Jurkat, Clone E6-1 (cell line): ENCODE measurements around the gene LEMD3.

Experiments used
- DNase-seq: peaks from one replicate; pipeline ENCODE4 v3.0.0-alpha.2; 2011; ENCODE audit warnings: low read depth, low spot score
- H3K4me3 ChIP-seq: 2 replicates; pipeline ENCODE4 v1.5.1; 2011; ENCODE audit warnings: mild to moderate bottlenecking, low read length, control low read depth, moderate library complexity

LEMD3 gene

DNA sequence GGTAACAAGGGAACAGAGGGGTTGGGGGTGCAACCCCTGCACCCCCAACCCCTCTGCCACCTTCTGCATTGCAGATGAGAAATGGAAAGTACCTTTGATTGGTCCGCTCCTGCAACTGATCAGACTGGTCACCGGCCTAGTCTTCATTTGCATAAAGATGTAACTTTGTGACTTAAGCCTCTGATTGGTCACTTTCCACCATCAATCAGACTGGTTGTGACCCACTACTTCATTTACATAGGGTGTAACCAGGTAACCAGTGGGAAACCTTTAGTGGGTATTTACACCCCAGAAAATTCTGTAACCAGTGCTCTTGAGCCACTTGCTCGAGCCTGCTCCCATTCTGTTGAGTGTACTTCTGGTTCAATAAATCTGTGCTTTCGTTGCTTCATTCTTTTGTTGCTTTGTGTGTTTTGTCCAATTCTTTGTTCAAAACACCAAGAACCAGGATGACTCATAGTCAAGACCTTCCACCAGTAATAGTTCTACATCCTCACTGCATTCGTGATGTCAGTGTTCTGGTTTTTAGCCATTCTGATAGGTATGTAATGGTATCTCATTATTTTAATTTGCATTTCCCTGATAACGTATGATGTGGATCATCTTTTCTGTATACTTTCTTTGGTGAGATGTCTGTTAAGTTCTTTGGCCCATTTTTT, 30.8 kb downstream of the LEMD3 start:
- H3K4me3 ChIP-seq, result no peak overlapping the region
- DNase-seq, result no peak

DNA sequence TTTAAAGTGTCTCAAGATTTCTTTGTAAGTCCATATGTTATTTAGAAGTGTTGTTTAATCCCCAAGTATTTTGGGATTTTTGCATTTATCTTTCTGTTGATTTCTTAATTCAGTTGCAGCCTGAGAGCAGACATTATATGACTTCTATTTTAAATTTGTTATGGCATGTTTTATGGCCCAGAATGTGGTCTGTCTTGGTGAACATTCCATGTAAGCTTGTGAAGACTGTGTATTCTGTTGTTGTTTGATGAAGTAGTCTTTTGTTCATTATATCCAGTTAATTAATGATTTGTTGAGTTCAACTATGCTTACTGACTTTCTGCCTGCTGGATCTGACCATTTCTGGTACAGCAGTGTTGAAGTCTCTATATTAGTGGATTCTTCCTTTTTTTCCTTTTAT, 34.0 kb downstream of the LEMD3 start:
- DNase-seq, result no peak
- no peak overlapping the region for H3K4me3 ChIP-seq

DNA sequence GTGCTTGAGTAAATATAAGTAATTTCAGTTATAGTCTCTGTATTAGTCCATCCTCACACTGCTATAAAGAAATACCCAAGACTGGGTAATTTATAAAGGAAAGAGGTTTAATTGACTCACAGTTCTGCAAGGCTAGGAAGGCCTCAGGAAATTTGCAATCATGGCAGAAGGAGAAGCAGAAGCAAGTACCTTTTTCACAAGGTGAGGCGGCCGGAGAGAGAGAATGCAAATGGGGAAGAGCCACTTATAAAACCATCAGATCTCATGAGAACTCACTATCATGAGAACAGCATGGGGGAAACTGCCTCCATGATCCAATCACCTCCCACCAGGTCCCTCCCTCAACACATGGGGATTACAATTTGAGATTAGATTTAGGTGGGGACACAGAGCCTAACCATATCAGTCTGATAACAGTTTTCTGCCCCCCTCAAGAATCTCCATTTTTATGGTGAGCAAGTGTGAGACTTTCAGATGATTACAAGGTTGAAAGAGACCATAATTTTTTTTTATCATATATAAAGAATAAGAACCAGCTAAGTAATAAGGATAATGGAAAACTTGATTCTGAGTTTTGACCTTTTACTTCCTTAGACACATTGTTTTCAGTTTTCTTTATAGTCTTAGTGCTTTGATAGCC, 35.6 kb downstream of the LEMD3 start:
- DNase-seq, result no peak

DNA sequence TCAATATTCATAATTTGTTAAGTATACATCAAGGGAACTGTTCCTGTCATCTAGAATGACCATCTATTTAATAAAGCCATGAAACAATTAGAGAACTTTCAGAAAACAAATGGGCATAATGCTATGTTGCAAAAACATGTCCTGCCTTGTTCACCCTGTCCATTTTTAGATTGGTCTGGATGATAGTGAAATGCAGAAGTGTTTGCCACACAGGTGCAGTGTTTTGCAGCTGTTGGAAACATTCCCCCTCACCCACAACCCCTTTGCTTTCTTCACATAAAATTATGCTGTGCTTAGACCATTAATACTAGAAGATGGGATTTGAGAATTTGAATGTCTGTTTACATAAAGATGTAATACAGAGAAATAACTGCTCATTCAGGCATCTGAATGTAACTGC, 36.5 kb downstream of the LEMD3 start:
- DNase-seq, result no peak
- no peak overlapping the region for H3K4me3 ChIP-seq

More for the DNA sequence above, 35.6 kb downstream of the LEMD3 start:
- H3K4me3 ChIP-seq, result no peak overlapping the region

DNA sequence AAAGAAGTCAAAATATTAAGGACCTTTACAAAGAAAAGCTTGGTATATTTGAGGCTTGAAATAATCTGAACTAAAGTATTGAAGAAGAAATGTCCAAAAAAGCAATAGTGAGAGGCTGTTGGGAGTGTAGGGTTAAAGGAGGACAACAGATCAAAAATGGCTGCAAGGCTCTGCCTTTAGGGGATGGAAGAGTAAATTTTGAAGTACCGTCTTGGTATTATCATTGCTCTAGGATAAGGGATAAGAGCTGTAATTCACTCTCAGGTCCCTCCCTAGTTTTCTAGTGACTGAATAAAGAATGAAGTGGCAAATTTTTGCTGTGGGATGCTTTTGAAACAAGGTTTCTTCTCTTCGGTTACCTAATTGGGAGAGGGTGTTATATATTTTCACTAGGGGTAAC, 38.7 kb downstream of the LEMD3 start:
- no peak for DNase-seq
- no peak overlapping the region for H3K4me3 ChIP-seq

DNA sequence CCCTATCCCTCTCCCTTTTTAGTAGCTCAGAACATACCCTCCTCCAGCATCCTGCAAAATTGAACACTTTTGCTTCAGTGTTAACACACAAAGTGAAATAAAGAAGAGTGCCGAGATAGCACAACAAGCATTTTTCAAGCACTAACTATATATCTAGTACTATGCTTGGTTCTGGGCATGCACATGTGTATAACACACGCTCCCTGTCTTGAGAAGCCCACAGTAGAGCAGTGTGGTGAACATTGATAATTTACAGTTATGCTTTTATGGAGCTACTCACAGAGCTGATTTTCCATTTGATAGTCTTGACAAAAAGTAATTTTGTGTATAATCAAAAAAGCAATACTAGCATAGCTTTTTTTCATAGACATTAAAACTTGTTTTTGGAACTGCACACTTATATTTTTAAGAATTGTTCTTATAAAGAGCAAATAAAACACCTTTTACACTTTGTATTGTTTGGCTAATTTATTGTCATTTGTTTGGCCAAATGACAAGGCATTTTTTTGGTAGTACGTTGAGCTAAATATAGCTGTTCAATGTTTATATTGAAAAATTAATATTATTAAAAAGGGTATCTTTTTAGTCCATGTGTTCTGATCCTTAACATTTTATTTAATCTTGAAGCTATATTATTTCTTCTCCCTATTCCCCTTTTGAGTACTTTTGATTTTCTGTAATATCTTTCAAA, 39.7 kb downstream of the LEMD3 start:
- H3K4me3 ChIP-seq, result no peak overlapping the region
- DNase-seq, result no peak

DNA sequence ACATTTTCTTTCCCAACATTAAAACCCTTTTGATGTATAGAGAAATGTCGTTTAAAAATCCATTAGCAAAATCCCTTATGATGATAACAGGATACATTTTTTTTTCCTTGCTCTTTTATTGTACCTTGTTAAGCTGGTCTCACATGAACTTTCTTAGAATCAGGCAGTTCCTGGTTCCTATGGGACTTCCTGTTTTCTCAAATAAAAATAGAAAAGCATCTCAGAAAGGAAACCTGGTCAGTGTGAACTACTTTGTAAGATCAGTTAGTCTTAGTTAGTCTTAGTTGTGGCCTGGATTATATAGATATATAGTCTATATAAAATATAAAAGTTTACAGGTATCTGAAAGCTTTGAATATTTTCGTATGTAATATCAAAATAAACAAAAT, 40.3 kb downstream of the LEMD3 start:
- no peak for DNase-seq
- no peak overlapping the region for H3K4me3 ChIP-seq

DNA sequence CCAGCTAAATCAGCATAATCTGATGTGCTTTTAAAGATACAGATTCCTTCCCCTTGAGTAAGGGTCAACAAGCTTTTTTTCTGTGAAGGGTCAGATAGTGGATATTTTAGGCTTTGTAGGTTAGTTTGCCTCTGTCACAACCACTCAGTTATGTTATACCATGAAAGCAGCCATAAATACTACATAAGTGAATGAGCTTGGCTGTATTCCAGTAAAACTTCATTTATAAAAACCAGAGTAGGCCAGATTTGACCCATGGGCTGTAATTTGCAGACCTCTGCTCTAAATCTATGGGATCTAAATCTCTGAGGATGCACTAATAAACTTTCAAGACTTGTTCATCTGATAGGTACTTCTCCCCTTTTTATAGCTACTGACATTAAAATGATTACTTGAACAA, 47.7 kb downstream of the LEMD3 start:
- no peak overlapping the region for H3K4me3 ChIP-seq
- DNase-seq, result no peak

DNA sequence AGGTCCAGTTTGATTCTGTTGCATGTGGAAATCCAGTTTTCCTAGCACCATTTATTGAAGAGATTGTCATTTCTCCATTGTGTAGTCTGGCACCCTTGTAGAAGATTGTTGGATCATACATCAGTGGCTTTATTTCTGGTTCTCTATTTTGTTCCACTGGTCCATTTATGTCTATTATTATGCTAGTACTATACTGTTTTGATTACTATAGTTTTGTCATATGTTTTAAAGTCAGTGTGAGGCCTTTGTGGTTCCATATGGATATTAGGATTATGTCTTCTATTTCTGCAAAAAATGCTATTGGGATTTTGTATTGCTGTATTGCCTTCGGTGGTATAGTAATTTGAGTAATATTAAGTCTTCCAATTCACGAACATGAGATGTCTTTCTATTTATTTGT, 51.4 kb downstream of the LEMD3 start:
- H3K4me3 ChIP-seq, result no peak overlapping the region
- no peak for DNase-seq

DNA sequence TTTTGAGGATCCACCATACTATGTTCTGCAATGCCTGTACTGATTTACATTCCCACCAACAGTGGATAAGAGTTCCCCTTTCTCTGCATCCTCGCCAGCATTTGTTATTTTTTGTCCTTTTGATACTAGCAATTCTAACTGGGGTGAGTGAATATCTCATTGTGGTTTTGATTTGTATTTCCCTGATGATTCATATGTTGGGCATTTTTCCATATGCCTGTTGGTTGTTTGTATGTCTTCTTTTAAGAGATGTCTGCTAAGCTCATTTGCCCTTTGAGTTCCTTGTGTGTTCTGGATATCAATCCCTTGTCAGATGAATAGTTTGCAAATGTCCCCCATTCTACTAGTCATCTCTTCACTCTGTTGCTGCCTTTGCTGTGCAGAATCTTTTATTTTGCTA, 60.1 kb downstream of the LEMD3 start:
- H3K4me3 ChIP-seq, result no peak overlapping the region
- DNase-seq, result no peak

DNA sequence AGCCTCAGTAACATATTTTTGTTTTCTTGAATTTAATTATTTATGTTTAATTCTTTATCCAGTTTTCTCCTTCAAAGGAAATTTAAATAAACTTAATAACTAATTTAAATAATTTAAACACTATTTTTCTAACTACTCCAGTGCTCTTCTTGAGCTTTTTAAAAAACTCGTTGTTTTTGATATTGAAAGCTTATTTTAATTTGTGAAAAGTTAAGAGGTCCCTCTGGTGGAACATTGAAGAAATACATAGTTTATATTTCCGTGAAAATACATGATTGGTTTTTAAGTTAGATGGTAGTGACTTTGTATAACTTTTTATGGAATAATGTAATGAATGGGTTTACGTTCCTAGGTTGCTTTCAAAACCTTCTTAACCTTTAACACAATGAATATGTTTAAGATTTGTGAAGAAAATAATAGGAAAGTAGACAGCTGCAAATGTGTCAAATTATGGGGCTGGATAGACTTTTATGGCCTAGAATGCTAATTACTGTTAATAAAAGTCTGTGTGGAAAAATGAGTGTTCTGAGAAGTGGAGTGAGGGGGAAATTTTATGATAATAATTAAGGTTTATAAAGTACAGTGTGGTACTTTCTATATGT, 63.2 kb downstream of the LEMD3 start:
- H3K4me3 ChIP-seq, result no peak overlapping the region
- peak; percentile 28 for DNase-seq

DNA sequence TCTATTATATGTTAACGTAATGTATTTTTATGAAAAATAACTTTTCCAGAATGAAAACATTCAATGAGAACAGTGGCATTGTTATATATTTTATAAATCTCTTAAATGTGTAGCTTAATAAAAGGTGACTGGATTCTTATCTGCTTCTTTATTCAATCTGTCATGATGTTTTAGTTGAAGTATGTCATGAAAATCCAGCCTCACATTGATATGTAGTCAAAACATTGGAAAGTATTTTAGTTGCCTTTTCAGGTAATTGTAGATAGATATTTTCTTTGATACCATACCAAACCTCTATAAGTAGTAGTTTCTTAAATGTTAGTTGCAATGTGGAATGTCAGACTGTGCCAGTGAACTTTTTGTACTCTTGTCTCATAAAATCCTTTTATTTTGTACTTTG, 67.8 kb downstream of the LEMD3 start:
- no peak overlapping the region for H3K4me3 ChIP-seq
- no peak for DNase-seq

DNA sequence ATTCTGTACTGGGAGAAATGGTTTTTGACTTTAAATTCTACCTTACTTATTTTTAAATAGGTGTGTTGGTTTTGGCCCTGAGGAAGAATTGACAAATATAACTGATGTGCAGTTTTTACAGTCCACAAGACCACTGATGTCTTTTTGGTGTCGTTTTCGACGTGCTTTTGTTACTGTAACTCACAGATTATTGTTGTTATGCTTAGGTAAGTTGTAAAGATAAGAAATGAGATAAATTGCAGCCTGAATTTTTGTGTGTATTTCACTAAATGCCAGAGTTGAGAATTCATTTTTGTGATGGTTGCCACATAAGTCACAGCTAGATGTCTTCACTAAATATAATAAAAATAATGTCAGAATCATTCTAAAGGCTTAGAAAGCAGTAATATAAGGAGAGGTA, 69.2 kb downstream of the LEMD3 start:
- no peak overlapping the region for H3K4me3 ChIP-seq
- no peak for DNase-seq

DNA sequence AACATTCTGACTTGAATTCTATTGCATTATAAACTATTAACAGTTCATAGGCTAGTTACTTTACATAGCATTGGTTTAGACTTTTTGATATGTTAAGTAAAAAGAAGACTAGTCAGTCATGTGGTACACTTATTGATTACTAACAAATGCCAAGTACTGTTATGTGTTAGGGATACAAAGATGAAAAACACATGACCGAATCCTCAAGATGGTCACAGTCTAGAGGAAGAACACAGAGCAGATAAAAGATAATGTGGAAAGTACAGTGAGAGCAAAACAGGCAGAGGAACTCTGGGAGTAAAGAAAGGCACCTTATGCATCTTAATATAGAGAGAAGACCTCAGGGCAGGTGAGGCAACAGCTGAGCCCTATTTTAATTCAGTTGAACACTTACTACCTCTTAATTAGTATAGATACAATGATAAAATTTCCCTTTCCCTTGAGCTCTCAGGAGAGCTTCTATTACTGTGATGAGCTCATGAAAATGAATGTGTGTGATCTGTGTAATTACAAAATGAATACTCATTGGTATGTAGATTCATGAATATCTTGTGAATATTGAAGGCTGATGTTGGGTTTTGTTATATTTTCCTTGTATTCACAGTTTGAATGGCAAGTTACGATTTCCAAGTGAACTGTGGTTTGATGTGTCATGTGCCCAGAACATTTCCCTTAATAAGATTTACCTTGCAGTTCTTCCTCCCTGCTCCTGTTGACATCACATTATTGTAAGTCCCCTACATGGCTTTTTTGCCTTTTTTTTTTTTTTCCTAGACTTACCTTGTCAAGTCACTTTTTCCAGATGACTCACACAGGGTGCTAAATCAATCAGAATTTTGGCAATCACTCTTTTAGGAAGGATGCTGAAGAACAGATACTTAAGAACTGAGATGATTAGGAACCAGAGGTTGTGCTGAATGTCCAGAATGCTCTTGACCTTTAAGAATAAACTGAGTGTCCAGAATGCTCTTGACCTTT, 79.6 kb downstream of the LEMD3 start:
- no peak for DNase-seq

DNA sequence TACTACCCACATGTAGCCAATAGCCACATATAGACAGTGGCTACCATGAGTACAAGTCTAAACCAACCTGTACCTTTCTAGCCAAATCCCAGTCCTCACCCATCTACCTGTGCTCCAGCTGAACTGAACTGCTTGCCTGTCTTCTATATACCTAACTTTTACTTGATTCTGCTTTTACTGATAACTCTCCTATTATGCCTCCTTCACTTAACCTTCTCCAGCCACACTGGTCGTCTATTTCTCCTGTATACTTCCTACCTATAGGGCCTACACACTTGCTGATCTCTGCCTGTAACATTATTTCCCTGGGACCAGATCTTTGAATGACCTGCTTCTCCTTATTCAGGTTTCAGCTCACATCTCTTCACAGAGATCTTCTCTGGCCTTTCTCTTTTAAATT, 83.1 kb downstream of the LEMD3 start:
- no peak for DNase-seq
- no peak overlapping the region for H3K4me3 ChIP-seq

More for the DNA sequence above, 79.6 kb downstream of the LEMD3 start:
- no peak overlapping the region for H3K4me3 ChIP-seq

DNA sequence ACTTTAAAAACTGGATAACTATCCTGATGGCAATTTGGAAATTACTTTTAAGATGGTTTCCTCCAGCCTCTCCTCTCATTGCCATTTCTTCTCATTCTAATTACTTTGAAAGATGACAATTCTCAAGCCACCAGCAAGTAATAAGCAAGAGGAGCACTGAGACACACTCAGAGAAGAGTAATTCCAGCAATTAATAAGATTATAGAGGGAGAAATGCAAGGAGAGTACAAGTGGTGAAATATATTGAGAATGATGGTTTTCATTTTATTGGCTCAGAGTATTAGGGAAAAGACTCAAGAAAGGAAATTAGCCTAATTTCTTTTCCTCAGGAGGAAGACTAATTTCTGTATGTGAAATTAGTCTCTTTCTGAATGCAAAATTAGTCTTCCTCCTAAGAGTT, 88.6 kb downstream of the LEMD3 start:
- H3K4me3 ChIP-seq, result no peak overlapping the region
- no peak for DNase-seq

DNA sequence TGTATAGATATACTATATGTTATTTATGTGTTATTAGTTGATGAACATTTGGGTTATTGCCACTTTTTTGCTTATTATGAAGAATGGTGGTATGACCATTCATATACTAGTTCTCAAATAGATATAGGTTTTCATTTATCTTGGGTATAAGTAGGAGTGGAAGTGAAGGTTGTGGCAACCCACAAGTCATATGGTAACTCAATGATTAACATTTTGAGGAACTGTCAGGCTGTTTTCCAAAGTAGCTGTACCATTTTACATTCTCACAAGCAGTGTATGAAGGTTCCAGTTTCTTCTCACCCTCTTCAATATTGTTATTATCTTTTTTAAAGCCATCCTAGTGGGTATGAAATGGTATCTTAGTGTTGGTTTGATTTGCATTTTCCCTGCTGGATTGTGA, 90.1 kb downstream of the LEMD3 start:
- no peak for DNase-seq
- no peak overlapping the region for H3K4me3 ChIP-seq

DNA sequence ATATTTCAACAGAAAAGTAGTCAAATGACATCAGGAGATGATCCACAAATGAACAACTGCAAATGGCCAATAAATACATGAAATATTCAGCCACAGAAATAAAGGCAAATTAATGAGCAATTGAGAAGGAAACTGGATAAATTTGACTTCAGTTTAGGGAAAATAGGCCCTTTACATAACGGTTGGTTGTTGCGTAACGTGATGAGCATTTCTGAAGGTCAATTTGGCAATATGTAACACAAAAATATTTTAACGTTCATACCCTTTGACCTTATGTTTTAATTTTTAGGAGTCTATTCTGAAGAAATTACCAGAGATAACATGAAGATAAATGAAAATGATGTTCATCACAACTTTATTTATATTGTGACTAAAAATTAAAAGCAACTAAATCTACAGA, 94.4 kb downstream of the LEMD3 start:
- no peak for DNase-seq
- no peak overlapping the region for H3K4me3 ChIP-seq

DNA sequence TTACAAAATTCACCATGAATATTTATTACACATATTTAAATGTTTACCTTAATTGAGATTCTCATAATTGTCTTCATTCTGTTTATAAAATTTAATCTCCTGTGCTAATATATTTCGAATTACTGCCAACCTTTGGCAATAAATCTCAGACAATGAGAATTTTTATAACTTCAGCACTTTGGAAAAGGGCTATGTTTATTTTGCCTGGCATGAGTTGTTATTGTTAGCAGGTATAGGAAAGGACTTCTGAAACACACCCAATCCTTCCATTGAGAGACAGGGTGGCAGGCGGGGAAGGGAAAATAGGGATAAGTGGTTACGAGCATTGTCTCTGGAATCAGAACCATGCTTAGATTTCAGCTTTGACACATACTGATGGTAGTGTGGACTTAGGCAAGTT, 97.0 kb downstream of the LEMD3 start:
- no peak for DNase-seq

More for the DNA sequence above, 97.0 kb downstream of the LEMD3 start:
- H3K4me3 ChIP-seq, result no peak overlapping the region
